Activated CD4-positive, CD25-positive, alpha-beta regulatory T cell treated with anti-CD3 and anti-CD28 coated beads, Interleukin-2, amount 50 U/mL, for 16 hours (primary cell): ENCODE measurements around the gene PLAC9.
"Not testable (repeated sequence)": the region's sequence is repeated elsewhere in the genome, so short reads cannot be mapped to it uniquely, and the experiment has no call there.

Source experiments
- DNase-seq: peaks from one replicate; pipeline ENCODE4 v3.0.0-alpha.2; 2020; ENCODE audit warnings: low read depth, low spot score

Gene PLAC9

DNA sequence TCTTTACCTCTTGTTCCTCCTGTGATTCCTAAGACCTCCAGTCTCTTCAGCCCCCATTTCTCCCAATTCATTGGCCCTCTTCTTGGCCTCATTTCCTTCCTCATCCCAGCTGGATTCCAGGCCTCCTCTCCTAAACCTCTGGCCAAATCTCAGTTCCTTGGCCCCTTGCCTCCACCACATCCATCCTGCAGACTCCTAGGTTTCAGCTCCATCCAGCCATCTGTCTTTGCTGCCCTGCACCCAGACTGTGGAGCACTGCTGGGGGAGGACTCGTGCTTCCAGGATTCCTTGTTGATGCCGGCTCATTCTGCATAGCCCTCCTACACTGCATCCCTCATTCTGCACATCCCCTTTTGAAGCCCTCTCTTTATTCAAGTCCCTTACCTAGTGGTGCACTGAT is 6.7 kb downstream of the PLAC9 start:
- DNase-seq = no peak

DNA sequence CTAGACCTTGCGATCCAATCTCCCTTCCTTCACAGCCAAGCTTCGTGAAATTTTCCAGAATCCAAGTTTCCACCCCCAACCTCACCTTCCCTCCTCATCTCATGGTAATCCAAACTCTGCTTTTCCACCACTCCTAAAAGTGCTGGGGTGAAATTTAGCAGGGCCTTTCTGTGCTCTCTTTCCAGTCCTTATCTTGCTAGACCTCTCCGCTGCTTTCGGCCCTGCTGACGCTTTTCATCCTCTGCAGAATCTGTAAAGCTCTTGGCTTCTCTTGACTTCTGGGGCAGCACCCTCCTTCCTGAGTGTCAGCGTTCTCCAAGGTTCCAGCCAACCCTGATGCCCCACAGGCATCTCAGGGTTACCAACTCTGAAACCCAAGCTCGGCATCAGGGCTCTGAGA is 7.7 kb downstream of the PLAC9 start:
- DNase-seq = no peak

DNA sequence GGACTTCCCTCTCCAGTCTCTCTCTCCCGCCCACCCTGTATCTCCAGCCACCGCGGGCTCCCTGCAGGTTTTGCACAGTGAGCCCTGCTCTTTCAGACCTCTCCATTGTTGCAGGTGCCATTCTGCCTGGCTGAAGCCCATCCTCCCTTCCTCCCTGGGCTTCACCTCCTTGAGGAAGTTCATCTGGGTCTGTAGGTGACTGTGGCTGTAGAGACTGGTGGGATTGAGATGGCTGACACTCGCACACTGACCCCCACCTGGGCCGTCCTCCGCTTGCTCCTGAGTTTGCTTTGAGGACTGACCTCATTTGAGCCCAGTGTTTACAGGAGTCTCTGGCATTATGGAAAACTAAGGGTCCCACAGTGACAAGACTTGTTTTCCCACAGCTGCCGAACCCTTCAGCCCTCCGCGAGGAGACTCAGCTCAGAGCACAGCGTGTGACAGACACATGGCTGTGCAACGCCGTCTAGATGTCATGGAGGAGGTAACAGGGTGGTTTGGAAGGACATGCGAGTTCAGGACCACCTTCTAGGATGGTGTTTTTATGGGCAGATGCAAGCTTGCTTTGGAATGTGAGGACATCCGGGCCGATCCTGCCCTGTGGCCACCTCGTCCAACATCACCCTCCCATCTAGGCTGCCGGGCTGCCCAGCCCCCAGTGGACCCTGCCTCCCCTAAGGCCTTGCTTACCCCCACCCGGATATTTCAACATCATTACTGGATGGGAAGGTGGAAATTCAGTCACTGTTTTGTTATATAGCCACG is 9.3 kb downstream of the PLAC9 start:
- no peak for DNase-seq

DNA sequence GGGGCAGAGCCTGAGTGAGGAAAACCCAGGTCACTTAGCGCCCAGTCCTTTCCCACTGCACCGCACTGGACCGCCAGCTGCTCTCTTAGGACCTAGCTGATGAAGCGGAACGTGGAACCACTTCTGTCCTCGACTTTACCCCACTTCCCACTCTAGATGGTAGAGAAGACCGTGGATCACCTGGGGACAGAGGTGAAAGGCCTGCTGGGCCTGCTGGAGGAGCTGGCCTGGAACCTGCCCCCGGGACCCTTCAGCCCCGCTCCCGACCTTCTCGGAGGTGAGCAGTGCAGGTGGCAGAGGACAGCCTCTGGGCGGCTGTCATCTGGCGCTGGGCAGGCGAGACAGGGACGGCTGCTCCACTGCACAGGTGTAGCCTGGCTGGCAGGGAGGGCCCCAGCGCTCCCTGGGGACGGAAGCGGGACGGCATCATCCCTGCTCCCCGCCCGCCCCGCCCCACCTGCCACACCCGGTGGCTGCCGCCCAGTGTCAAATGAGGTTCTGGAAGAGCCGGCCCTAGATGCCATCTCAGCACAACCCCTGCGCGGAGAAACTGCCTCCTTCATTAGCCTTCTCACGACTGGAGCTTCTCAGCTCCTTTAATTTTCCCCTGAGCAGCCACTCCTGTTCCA is 11.7 kb downstream of the PLAC9 start:
- DNase-seq = no peak

DNA sequence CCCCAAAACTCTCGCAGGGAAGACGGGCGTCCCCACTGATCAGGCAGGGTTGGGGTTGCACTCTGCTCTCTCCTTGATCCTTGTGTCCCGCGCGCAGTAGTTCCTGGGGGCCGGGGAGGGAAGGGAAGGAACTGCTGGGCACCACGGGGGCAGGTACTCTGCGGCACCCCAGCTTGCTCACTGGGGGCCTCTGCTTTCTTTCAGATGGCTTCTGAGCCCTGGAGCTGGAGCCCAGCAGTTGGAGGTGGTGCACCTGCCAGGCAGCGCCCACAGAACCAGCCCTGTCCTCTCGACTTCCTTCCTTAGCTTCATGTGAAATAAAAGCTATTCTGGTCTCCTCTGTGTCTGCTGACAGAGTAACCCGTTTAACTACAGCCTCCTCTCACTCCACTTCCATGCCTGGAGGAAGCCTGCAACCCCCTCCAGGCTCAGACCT is 12.2 kb downstream of the PLAC9 start:
- no peak for DNase-seq

DNA sequence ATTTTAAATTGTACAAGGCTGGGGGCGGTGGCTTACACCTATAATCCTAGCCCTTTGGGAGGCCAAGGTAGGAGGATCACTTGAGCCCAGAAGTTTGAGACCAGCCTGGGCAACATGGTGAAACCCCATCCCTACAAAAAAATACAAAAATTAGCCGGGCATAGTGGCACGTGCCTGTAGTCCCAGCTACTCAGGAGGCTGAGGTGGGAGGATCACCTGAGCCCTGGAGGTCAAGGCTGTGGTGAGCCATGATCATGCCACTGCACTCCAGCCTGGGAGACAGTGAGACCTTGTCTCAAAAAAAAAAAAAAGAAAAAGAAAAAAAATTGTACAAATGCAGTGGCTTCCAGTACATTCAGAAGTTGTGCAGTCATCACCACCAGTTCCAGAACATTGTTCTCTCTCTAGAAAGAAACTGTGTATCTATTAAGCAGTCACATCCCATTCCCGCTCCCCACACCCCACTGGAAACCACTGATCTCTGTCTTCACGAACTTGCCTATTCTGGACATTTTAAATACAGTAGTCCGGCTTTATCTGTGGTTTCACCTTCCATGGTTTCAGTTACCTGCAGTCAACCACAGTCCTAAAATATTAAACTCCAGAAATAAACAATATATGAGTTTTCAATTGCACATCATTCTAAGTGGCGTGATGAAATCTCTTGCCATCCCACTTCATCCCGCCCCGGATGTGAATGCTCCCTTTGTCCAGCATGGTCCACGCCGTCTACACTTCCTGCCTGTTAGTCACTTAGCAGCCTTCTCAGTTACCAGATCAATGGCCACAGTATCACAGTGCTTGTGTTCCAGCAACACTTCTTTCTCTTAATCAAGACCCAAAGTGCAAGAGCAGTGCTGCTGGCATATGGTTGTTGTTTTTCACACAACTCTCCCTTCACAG is 13.1 kb downstream of the PLAC9 start:
- not testable (repeated sequence) for DNase-seq

DNA sequence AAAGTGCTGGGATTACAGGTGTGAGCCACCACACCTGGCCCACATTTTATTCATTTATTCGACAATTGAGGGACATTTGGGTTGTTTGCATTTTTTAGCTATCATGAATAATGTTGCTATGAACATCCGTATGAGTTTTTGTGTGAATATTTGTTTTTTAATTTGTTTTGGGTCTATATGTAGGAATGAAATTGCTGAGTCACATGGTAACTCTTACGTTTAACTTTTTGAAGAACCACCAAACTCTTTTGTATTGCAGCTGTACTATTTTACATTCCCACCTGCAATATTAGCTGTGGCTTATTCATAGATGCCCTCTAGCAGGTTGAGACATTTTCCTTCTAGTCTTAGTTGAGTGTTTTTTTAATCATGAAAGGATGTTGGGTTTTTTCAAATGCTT is 14.4 kb downstream of the PLAC9 start:
- DNase-seq = no peak

DNA sequence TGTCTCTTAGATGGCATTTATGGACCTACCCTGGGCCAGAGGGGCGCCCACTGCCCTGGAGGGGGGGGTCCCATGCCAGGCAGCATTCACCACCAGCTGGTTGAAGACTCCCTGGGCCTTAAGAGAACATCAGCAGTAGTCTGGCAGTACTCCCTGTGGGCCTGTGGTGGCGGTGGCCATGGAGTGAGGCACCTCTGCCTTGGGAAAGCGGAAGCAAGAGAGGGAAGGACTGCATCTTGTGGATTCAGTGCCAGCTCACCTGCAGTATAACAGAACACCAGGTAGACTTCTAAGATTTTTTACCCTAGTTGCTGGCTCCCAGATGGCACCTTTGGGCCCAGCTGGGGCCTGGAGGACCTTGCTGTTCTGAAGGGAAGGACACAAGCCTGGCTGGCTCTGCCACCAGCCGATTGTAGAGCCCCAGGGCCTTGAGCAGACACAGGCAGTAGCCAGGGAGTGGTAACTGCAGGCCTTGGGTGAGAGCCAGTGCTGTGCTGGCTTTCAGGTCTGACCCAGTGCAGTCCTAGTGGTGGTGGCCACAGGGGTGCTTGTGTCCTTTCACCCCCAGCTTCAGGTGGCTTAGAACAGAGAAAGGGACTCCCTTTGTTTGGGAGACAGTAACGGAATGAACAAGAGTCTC is 15.8 kb downstream of the PLAC9 start:
- no peak for DNase-seq

DNA sequence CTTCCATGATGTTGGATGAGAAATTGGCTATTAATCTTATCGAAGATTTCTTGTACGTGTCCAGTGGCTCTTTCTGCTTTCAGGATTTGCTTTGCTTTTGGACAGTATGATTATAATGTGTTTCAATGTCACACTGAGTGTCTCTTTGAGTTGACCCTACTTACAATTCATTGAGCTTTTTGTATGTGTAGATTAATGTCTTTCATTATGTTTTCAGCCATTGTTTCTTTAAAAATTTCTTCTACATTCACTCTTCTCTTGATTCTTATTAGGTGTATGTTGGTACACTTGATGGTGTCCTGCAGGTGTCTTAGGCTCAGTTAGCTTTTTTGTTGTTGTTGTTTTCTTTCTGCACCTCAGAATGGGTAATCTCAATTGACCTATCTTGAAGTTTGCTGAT is 16.6 kb downstream of the PLAC9 start:
- DNase-seq = no peak

DNA sequence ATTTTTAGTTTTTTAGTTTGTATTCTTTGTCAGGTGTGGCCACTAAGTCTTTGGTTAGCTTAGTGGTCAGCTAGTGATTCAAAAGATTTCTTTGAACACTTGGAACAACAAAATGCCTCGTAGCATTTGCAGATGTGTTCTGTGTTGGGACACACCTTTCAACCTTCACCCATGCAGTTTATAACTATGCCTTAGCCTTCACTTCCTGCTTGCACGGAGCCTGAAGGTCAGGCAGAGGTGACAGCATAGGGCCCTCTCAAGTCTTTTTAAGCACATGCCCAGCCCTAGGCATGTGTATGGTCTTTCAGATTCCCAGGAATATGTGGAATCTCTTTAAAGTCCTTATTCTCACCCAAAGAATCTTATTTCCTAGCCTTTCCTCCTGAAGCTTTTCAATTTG is 17.6 kb downstream of the PLAC9 start:
- DNase-seq = no peak

DNA sequence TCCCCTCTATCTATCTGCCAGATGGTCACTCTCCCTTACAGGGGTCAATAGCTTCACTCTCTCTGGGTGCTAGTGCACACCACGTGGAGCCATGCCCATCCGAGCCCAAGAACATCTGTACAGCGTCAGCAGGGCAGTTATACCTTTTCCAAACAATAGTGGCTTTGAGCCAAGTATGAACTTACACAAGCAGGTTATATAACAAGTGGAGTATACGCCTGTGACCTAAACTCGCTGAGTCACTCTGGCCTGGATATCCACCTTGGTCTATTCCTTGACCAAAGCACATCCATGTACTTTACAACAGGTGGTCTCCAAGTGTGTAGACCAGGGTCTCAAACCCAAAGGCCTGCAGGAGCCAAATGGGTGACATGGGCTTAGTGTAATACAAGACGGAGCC is 20.3 kb downstream of the PLAC9 start:
- no peak for DNase-seq

DNA sequence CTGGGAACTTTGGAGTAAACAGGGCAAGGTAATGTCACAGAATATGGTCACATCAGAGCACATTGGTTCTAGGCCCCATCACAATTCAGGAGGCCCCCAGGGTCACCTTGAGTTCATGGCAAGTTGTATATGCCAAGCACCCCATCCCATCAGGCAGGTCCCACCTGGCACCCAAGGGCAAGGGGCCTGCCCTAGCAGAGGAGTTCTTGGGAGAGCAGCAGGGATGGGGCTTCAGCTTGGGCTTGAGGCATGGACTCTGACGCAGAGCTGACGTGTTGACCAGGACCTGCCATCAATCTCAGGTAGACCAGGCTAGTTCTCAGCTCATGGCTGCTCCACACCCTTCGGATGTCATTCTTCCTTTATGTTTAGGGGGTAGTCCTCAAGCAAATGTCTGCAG is 20.9 kb downstream of the PLAC9 start:
- no peak for DNase-seq

DNA sequence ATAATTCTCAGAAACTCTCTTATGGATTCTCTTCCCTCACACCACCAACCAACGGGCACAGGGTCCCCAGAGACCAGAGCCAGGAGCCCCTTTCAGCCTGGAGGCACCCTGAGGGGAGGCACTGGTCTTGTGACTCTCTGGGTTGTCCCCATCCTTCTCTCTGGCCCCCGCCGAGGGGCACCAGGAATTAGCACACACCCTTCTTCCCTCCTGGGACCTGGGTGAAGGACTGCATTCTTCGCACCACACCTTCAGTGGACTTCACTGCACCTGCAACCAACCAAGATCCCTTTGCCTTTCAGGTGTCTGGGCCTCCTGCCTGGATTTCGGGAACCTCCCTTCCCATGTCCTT is 22.1 kb downstream of the PLAC9 start:
- no peak for DNase-seq

DNA sequence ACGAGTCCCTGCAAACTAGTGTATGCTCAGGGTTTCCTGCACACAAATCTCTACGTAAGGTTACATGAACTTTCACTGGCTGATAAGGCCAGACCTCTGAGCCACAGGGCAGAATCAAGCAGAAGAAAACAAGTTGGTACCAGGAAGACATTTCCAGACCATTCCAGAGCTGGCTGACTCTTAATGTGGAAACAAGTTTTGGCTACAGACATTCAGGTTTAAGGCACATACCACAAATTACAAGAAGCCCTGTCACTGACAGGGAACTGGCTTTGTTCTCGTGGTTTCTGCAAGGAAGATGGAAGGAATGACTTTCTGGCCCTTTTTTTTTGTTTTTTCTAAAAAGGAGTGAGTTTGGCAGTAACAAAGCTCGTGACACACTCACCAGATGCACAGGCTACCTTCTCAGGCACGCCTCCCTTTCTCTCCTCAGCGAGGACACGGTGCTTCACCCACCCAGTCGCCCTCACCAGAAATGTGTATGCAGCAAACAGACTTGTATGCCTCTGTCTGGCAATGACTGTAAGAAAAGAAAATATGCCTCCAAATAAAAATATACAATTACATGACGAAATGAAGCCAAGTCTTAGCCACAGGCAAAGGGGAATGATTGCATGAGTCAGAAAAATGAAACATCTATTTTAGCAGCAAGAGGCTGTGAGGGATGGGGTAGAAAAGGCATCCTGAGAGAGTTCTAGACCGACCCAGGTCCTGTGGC is 22.6 kb downstream of the PLAC9 start:
- no peak for DNase-seq

DNA sequence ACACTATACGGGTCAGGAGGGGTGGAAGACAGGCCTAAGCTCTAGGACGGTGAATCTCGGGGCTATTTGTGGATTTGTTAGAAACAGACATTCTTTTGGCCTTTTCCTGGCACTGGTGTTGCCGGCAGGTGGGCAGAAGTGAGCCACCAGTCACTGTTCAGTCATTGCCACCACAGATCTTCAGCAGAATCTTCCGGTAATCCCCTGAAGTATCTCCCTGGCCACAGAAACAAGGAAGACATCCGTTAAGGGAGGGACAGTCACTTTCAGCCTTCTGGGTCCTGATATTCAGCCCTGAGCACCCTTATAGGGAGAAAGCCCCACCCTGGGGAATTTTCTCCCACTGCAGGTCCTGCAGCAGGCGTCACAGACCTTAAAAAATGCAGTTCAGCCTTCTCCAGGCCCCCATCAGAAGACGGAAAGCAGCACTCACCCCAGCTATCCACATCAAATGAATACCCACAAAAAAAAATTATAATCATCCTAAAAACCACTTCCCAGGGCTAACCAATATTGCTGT is 23.2 kb downstream of the PLAC9 start:
- DNase-seq = no peak

DNA sequence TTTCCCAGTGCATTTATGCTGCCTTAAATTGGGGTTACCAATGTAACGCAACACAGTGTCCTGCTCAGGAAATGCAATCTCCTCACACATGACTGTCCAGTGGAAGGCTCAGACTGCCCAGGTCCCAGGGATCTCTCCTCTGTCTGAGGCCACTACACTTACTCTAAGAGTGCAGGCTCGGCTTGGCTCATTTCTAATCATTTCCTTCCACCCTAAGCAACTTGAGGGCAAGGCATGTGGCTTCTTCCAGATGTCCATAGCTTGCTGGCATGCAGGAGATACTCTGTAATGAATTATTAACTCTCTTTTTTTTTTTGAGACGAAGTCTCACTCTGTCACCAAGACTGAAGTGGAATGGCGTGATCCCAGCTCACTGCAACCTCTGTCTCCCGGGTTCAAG is 23.7 kb downstream of the PLAC9 start:
- no peak for DNase-seq

DNA sequence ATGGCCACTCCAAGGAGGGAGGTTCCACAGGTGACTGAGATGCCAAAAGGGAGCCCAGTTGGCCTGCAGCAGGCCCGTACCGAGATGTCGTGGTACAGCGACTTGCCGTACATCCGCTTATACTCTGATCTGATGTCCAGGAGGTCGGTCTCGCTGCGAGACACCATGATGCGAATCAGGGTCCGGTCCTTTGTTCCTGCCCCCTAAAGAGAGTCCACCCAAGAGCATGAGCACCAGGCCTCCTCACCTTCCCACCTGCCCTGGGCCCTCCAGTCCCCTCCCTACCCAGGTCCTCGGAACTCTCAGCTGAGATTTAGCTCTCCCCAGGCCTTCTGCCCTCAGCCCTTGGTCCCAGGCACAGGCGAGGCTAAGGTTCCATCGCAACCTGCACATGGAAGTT is 25.0 kb downstream of the PLAC9 start:
- DNase-seq = no peak

DNA sequence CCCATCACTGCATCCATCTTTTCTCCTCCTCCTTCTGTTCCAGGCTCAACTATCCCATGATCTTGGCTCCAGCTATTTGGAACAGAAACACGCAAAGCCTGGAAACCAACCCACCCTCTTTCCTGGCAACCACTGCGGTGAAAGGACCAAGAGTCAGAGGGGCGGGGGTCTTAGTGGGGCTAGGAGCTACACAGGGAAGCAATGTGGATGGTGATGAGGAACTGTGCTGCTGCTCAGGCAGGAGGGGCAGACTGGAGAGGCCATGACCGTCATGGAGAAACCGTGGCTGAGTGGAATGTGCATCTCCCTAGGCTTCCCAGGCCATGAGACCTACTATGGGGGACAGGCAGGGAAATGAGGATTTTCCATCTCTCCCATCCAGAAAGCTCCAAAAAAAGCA is 25.6 kb downstream of the PLAC9 start:
- DNase-seq = no peak

DNA sequence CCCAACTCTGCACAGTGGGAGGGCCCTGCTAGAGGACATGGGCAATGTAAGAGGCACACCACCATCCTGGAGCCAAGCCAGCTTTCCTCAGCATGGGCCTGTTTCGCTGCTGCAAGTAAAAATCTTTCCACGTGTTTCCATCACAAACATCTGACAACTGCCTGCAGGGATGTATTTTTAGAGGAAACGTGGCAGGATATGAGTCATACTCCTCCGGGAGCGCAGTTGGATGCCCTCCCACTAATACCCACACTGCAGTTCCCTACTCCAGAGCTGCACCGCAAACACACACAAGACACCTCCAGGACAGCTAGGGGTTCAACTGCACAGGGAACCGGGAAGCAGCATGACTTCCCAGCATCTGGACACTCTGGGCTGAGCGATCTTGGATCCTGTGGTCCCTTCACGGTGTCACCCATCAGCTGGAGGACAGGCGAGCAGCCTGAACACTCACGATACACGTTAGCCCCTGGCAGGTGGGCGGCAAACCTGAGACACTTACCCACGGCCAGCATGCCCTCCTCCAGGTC is 26.1 kb downstream of the PLAC9 start:
- no peak for DNase-seq

DNA sequence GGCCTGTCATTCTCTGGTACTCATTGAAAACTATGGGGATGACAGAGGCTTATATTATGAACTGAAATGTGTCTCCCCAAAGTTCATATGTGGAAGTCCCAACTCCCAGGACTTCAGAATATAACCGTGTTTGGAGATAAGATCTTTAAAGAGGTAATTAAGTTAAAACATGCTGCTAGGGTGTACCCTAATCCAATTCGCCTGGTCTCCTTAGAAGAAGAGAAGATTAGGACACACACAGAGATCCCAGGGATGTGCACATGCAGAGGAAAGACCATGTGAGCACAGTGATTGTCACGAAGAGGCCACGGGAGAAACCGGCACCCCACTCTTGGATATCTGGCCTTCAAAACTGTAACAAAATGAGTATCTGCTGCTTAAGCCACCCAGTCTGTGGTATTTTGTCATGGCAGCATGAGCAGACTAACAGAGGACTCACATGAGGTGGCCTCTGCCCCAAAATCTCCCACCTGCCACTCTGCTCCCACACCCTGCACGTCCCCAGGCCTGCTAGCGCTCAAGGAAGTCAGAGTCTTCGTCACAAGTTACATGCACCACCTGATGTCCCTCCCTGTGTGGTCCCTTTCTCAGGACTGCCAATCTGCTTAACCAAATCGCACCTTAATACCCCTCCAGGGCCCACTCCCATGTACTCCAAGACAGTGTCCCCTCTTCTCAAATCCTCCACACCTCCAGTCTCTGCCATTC is 26.8 kb downstream of the PLAC9 start:
- DNase-seq = no peak
